ENCODE results near the gene LIF.

The LIF gene

GRCh38 chr22:30245985-30246813, at the start of gene LIF:
Gene LIF (minus strand): TSS chr22:30246759. CDS start chr22:30246695, 64 bp downstream.
- DNase-seq (ENCODE audit: low read depth in 2 of 2), result peak in 1 of 2 donors; percentile 37

- DNase-seq (ENCODE audit: low read depth in 2 of 2), result no peak
Measured at GRCh38 chr22:30296324-30296723, 49.8 kb upstream of the LIF start.

GRCh38 chr22:30295576-30295975, 49.0 kb upstream of the LIF start:
- DNase-seq (ENCODE audit: low read depth in 2 of 2), result no peak

- DNase-seq (ENCODE audit: low read depth in 2 of 2), result no peak
Measured at GRCh38 chr22:30294830-30295229, 48.3 kb upstream of the LIF start.

GRCh38 chr22:30294066-30294465, 47.5 kb upstream of the LIF start:
- no peak for DNase-seq (ENCODE audit: low read depth in 2 of 2)

- no peak for DNase-seq (ENCODE audit: low read depth in 2 of 2)
Measured at GRCh38 chr22:30293026-30293425, 46.5 kb upstream of the LIF start.

GRCh38 chr22:30292069-30292970, 45.8 kb upstream of the LIF start:
- DNase-seq (ENCODE audit: low read depth in 2 of 2), result no peak

- DNase-seq (ENCODE audit: low read depth in 2 of 2), result no peak
Measured at GRCh38 chr22:30291058-30291892, 44.7 kb upstream of the LIF start.

- DNase-seq (ENCODE audit: low read depth in 2 of 2), result no peak
Measured at GRCh38 chr22:30290342-30291057, 43.9 kb upstream of the LIF start.

GRCh38 chr22:30289980-30290313, 43.4 kb upstream of the LIF start:
- DNase-seq (ENCODE audit: low read depth in 2 of 2), result no peak

- peak; percentile 88 to 92 for DNase-seq (ENCODE audit: low read depth in 2 of 2)
Measured at GRCh38 chr22:30289141-30289979, 42.8 kb upstream of the LIF start, which contains the start of gene CASTOR1. Gene CASTOR1 (minus strand): TSS chr22:30289505. CDS start chr22:30289497, 8 bp downstream.

GRCh38 chr22:30288419-30289140, 42.0 kb upstream of the LIF start:
- DNase-seq (ENCODE audit: low read depth in 2 of 2), result no peak

GRCh38 chr22:30287648-30288418, 41.3 kb upstream of the LIF start:
- DNase-seq (ENCODE audit: low read depth in 2 of 2), result peak; percentile 82 to 90

GRCh38 chr22:30286813-30287647, 40.5 kb upstream of the LIF start:
- DNase-seq (ENCODE audit: low read depth in 2 of 2), result peak; percentile 84 to 85

GRCh38 chr22:30286331-30286730, 39.8 kb upstream of the LIF start:
- DNase-seq (ENCODE audit: low read depth in 2 of 2), result no peak

GRCh38 chr22:30285846-30286200, 39.3 kb upstream of the LIF start:
- DNase-seq (ENCODE audit: low read depth in 2 of 2), result no peak

- DNase-seq (ENCODE audit: low read depth in 2 of 2), result no peak
Measured at GRCh38 chr22:30285176-30285845, 38.8 kb upstream of the LIF start.

Measured in activated CD4-positive, alpha-beta T cell treated with anti-CD3 and anti-CD28 coated beads for 24 hours (primary cell).